K562 treated with DMSO at 1 percent for 12 hours (cell line): ENCODE results near the gene SRA1. TPM values are rescaled to one million over a fixed set of nuclear protein-coding genes. Genes with fewer than 3 reads are reported as not detected.

Experiments used
- total RNA-seq: library from RNA; unstranded; fragments of 300-600 nt; gene quantifications from 2 replicates; pipeline ENCODE4 v1.2.3, GENCODE V29; 2022; ENCODE audit not compliant: insufficient read depth

The SRA1 gene
- total RNA-seq: 32.8 and 34.4 TPM in 2 replicates

DNA sequence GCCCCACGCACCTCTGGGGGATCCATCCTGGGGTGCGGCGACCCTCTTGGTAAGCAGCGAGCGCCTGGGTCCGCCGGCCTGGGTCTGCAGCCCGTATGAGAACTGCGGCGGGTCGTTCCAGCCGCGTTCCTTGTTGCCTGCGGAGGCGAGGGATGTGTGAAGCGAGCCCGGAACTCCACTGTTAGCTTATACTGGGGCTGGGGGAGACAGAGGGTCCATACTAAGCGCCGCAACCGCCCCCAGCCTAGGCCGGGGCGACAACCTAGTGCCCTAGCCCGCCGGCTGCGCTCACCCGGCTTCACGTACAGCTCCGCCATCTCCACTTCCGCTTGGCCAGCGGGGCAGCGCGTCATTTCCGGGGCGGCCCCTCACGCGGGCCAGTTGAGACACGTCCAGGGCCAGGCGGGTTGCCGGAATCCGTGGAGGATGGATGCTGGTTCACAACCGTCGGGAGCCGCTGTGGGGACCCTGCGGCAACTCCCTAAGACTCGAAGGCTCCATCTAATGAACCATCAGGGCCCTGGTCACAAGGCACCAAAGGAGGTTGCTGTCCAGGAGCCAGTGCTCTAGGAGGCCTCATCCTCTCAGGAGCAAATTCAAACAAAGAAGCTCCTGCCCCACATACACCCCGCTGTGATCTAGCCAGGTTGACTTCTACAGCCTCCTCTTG is at the start of gene SRA1:
Gene SRA1, minus strand, starts transcription at position 338 of the 670 bp plus-strand sequence. Its CDS starts 21 bp downstream, at position 317.

GRCh38 chr5:140564196-140565023 is 7.1 kb upstream of the SRA1 start, which contains the start of the genes APBB3 and SLC35A4:
Gene APBB3, minus strand, starts transcription at chr5:140564598. Its CDS starts 353 bp downstream, at chr5:140564245.
Gene SLC35A4, plus strand, starts transcription at chr5:140564828. Its CDS starts 2,342 bp downstream, at chr5:140567170.

DNA sequence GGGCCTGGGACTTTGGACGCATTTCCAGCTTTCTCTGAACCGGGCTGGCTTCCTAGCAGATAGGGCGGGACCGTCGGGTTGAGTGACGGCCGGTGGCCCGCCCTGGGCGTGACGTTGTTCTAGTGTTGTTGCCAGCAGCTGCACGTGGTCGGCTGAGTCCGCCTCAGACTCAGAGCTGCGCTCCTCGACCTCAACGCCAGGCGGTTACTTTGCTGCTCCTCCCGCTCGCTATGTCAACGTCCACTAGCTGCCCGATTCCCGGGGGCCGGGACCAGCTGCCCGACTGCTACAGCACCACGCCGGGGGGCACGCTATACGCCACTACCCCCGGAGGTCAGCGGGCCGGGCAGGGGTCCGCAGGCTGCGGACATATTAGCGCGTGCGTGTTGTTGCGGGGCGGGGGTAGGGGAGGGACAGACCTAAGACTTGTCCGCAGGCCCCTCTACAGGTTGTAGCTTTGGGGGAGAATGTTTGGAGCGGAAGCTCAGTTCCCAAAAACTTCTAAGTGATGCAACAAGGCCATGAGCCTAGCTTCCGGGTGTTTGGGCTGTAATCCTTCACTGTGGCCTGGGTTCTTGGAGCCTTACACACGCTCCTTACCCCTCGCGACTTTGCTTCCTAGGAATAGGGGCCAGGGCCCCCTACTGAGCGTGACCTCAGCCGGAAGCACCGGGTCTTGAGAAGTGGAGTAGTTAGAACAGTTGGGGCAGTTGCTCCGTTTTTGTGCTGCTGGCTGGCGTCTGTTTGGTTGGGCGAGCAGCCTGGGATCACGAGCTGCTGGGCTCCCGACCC is 9.6 kb downstream of the SRA1 start, which contains the start of gene EIF4EBP3:
Gene EIF4EBP3, plus strand, starts transcription at position 155 of the 792 bp plus-strand sequence. Its CDS starts 76 bp downstream, at position 231.

Other genes with a start within 250 kb of the SRA1 start
- gene HBEGF, start 210.9 kb downstream of the SRA1 start, total RNA-seq: 0.57 and 2.9 TPM in 2 replicates
- gene SLC4A9, start 197.3 kb downstream of the SRA1 start, total RNA-seq: not detected in 2 replicates
- gene ANKHD1, start 155.6 kb downstream of the SRA1 start, total RNA-seq: 23.4 and 87.3 TPM in 2 replicates
- gene EIF4EBP3, start 9.8 kb downstream of the SRA1 start, total RNA-seq: 5.1 TPM in 1 of 2 replicates, not detected in the other
- 7.1 and 18.0 TPM in 2 replicates for gene APBB3, start 7.1 kb upstream of the SRA1 start, total RNA-seq
- 77.4 and 188 TPM in 2 replicates for gene SLC35A4, start 7.4 kb upstream of the SRA1 start, total RNA-seq
- 0.75 and 1.0 TPM in 2 replicates for gene CD14, start 75.7 kb upstream of the SRA1 start, total RNA-seq
- 13.5 and 15.1 TPM in 2 replicates for gene TMCO6, start 82.0 kb upstream of the SRA1 start, total RNA-seq
- gene NDUFA2, start 90.2 kb upstream of the SRA1 start, total RNA-seq: 208 and 301 TPM in 2 replicates
- gene IK, start 90.4 kb upstream of the SRA1 start, total RNA-seq: 122 and 166 TPM in 2 replicates
- gene WDR55, start 107.4 kb upstream of the SRA1 start, total RNA-seq: 26.9 and 42.6 TPM in 2 replicates
- gene DND1, start 116.1 kb upstream of the SRA1 start, total RNA-seq: 1.4 and 2.0 TPM in 2 replicates
- 43.2 and 73.1 TPM in 2 replicates for gene HARS1, start 133.9 kb upstream of the SRA1 start, total RNA-seq
- 15.7 and 21.4 TPM in 2 replicates for gene HARS2, start 134.0 kb upstream of the SRA1 start, total RNA-seq
- 42.5 and 46.1 TPM in 2 replicates for gene ZMAT2, start 143.0 kb upstream of the SRA1 start, total RNA-seq
- not detected in 2 replicates for gene PCDHA1, start 228.7 kb upstream of the SRA1 start, total RNA-seq
- gene PCDHA2, start 237.4 kb upstream of the SRA1 start, total RNA-seq: not detected in 2 replicates
- not detected in 2 replicates for gene PCDHA3, start 243.6 kb upstream of the SRA1 start, total RNA-seq
- not detected in 2 replicates for gene PCDHA4, start 249.6 kb upstream of the SRA1 start, total RNA-seq